K562 (cell line): Measurements from ENCODE around the gene PDE4D. TPM values are rescaled to one million over a fixed set of nuclear protein-coding genes. Genes with fewer than 3 reads are reported as not detected.

Experiments used
- ATAC-seq: fragments of 200-7000 bp; cut with Tn5 transposase; 3 replicates; pipeline ENCODE4 v1.9.1; 2020; ENCODE audit warnings: moderate library complexity
- BruUV-seq: library from RNA; stranded (reverse); fragments of 400-500 nt; replicated peaks from 2 replicates; lab custom pipeline; 2021; lab: Mats Ljungman, UMichigan
- CTCF ChIA-PET: fragments of 300-600 bp; formaldehyde crosslinking; extraction: SDS; loops from one replicate; lab custom pipeline; 2021; ENCODE audit warnings: low intra/inter-chr PET ratio; lab: Yijun Ruan, JAX
- POLR2A ChIA-PET: fragments of 300-600, 350-650 bp; sonication (Branson Sonifier 250); formaldehyde crosslinking; extraction: SDS; loops from one replicate; lab custom pipeline; 2021; ENCODE audit warnings: antibody characterized with exemption, inconsistent platforms; lab: Yijun Ruan, JAX
- DNase-seq, 4 experiments: peaks; one replicate each; pipeline versions ENCODE4 v3.0.0 to v3.0.0-alpha.2; 2011 to 2018; ENCODE audit warnings: low spot score in 3 of 4, mixed read lengths in 3 of 4; ENCODE audit errors: extremely low read depth in 1 of 4
- FAIRE-seq: peaks from 2 replicates; lab custom pipeline; 2011; peaks lifted over from hg19 to GRCh38; lab: Jason Lieb, UNC
- H2AFZ ChIP-seq: 2 replicates; pipeline ENCODE4 v1.6.0; 2011; ENCODE audit warnings: low read depth, low read length, control low read depth, inconsistent platforms
- H3K27ac ChIP-seq: fragments of 200-600 bp; 3 replicates; pipeline ENCODE4 v1.8.0; 2011; ENCODE audit warnings: low read depth, mild to moderate bottlenecking, control low read depth, inconsistent platforms, low read length, moderate library complexity, mixed read lengths; ENCODE audit errors: extremely low read depth
- H3K27me3 ChIP-seq, 2 experiments: fragments of 300-600 bp in 1 of 2; 2 replicates in 1 of 2; 3 replicates in 1 of 2; pipeline versions ENCODE4 v1.6.0 to v1.8.0; 2011; ENCODE audit warnings: inconsistent platforms in 2 of 2, low read length in 2 of 2, mild to moderate bottlenecking in 1 of 2, mixed read lengths in 1 of 2, moderate library complexity in 1 of 2; ENCODE audit not compliant: control insufficient read depth in 2 of 2, insufficient read depth in 2 of 2
- H3K36me3 ChIP-seq: fragments of 300-600 bp; 3 replicates; pipeline ENCODE4 v1.8.0; 2011; ENCODE audit warnings: mild to moderate bottlenecking, low read length, inconsistent platforms; ENCODE audit not compliant: control insufficient read depth, insufficient read depth
- H3K4me1 ChIP-seq, 2 experiments: fragments of 200-600 bp in 1 of 2; replicated peaks in 1 of 2; 2 replicates in 1 of 2; 3 replicates in 1 of 2; pipeline versions ENCODE4 v1.5.1 to v1.8.0; 2011; ENCODE audit warnings: inconsistent platforms in 2 of 2, low read length in 2 of 2, mild to moderate bottlenecking in 1 of 2, mixed read lengths in 1 of 2, moderate library complexity in 1 of 2; ENCODE audit not compliant: control insufficient read depth in 2 of 2, insufficient read depth in 2 of 2
- H3K4me2 ChIP-seq: 2 replicates; pipeline ENCODE4 v1.6.1; 2011; ENCODE audit warnings: low read length, control low read depth, inconsistent platforms, mixed read lengths; ENCODE audit not compliant: insufficient read depth
- H3K4me3 ChIP-seq: fragments of 200-600 bp; sonication (generic), shearing (Covaris generic); 2 replicates; pipeline ENCODE4 v1.5.1; 2016; ENCODE audit warnings: control low read depth, inconsistent platforms
- H3K79me2 ChIP-seq: fragments of 200-600 bp; 3 replicates; pipeline ENCODE4 v1.8.0; 2011; ENCODE audit warnings: low read length, inconsistent platforms; ENCODE audit not compliant: control insufficient read depth, insufficient read depth
- H3K9ac ChIP-seq, 2 experiments: 2 replicates each; pipeline versions ENCODE4 v1.6.0 to v1.6.1; 2011; ENCODE audit warnings: low read depth in 2 of 2, low read length in 2 of 2, control low read depth in 1 of 2, inconsistent platforms in 1 of 2, mild to moderate bottlenecking in 1 of 2, mixed read lengths in 1 of 2; ENCODE audit not compliant: insufficient read depth in 1 of 2
- H3K9me1 ChIP-seq: one replicate; pipeline ENCODE4 v1.6.0; 2011; ENCODE audit warnings: inconsistent platforms, mild to moderate bottlenecking, low read length, moderate library complexity; ENCODE audit not compliant: control insufficient read depth, insufficient read depth
- H3K9me3 ChIP-seq: replicated peaks from 2 replicates; pipeline ENCODE4 v1.5.1; 2011; ENCODE audit warnings: low read depth, low read length, inconsistent platforms; ENCODE audit not compliant: control insufficient read depth, insufficient read depth
- H4K20me1 ChIP-seq: replicated peaks from 2 replicates; pipeline ENCODE4 v1.6.1; 2011; ENCODE audit warnings: low read length, inconsistent platforms, mixed read lengths; ENCODE audit not compliant: control insufficient read depth, insufficient read depth
- ARHGAP35 ChIP-seq: fragments of 450-650 bp; IDR thresholded peaks from 2 replicates; pipeline ENCODE4 v1.6.1; 2018; ENCODE audit not compliant: partially characterized antibody
- ATF7 ChIP-seq: fragments of 450-650 bp; IDR thresholded peaks from 2 replicates; pipeline ENCODE4 v1.7.1; 2014; ENCODE audit warnings: mild to moderate bottlenecking, moderate library complexity
- FOXK1 ChIP-seq: sonication (generic); formaldehyde crosslinking; IDR thresholded peaks from 2 replicates; pipeline ENCODE4 v1.8.0; 2022; ENCODE audit warnings: missing genetic modification reagents, mild to moderate bottlenecking, borderline replicate concordance
- GABPB1 ChIP-seq: sonication (generic); formaldehyde crosslinking; IDR thresholded peaks from 2 replicates; pipeline ENCODE4 v1.8.0; 2022; ENCODE audit warnings: mild to moderate bottlenecking, missing genetic modification reagents
- HEY1 ChIP-seq: fragments of 250-450 bp; sonication (Bioruptor Pico); IDR thresholded peaks from 2 replicates; pipeline ENCODE4 v1.5.0; 2020; ENCODE audit warnings: mild to moderate bottlenecking, moderate library complexity, borderline replicate concordance
- RUNX1 ChIP-seq: sonication (generic); IDR thresholded peaks from 2 replicates; pipeline ENCODE4 v1.6.1; 2016; ENCODE audit warnings: antibody characterized with exemption, low read depth
- SIX5 ChIP-seq, 2 experiments: IDR thresholded peaks; 2 replicates each; pipeline ENCODE4 v1.6.1; 2011; ENCODE audit warnings: low read length in 2 of 2, borderline replicate concordance in 1 of 2, low read depth in 1 of 2, mild to moderate bottlenecking in 1 of 2, moderate library complexity in 1 of 2; ENCODE audit not compliant: insufficient read depth in 1 of 2
- SMAD1 ChIP-seq: fragments of 150-350 bp; IDR thresholded peaks from 2 replicates; pipeline ENCODE4 v1.6.1; 2014; ENCODE audit warnings: low read length, low read depth; ENCODE audit not compliant: partially characterized antibody
- SOX6 ChIP-seq: fragments of 450-650 bp; IDR thresholded peaks from 2 replicates; pipeline ENCODE4 v1.6.1; 2014; ENCODE audit warnings: mild to moderate bottlenecking
- ZNF146 ChIP-seq: IDR thresholded peaks from one replicate; pipeline ENCODE4 v1.6.1; 2018; ENCODE audit warnings: missing compliant biosample characterization; ENCODE audit not compliant: unreplicated experiment
- ZNF282 ChIP-seq: sonication (generic); formaldehyde crosslinking; IDR thresholded peaks from 2 replicates; pipeline ENCODE4 v1.8.1; 2023; ENCODE audit warnings: missing genetic modification reagents
- ZSCAN32 ChIP-seq: fragments of 450-650 bp; formaldehyde crosslinking; IDR thresholded peaks from 2 replicates; pipeline ENCODE4 v1.4.0; 2020; ENCODE audit warnings: mild to moderate bottlenecking, moderate library complexity
- WGBS: fragments of 100-300 bp; shearing (Covaris generic); methylation state at CpG from one replicate; pipeline ENCODE4 v1.1.6; 2016; ENCODE audit warnings: low coverage, mixed read lengths; ENCODE audit not compliant: insufficient coverage; ENCODE audit errors: missing lambda C conversion rate; 5-methylcytosine and 5-hydroxymethylcytosine counted together
- in situ Hi-C: fragments of 300-500 bp; cut with MboI; formaldehyde crosslinking; loops from 4 replicates; pipeline ENCODE4 v1.15.0; 2018; ENCODE audit warnings: inconsistent platforms, mixed read lengths
- intact Hi-C: fragments of 100-400 bp; cut with micrococcal nuclease; formaldehyde crosslinking; loops from 2 replicates; pipeline ENCODE4 v1.14.2; 2022
- polyA plus RNA-seq, 8 experiments: library from polyadenylated mRNA; depleted of rRNA in 4 of 8; stranded (reverse) in 5 of 8; unstranded in 3 of 8; fragments of >200 nt; fragmentation: Nextera tagmentation in 2 of 8; fragmentation: Illumina TruSeq in 1 of 8; extraction: Ambion mirVana in 2 of 8; extraction: Trizol in 1 of 8; gene quantifications; 2 replicates each; pipeline versions ENCODE4 v1.2.1 to v1.2.3, GENCODE V29; 2011 to 2014; ENCODE audit warnings: inconsistent platforms in 1 of 8, missing spikeins in 1 of 8
- total RNA-seq, 7 experiments: library from RNA; depleted of rRNA in 6 of 7; stranded (reverse); fragments of >200 nt in 6 of 7; fragmentation: Illumina TruSeq in 2 of 7; extraction: Trizol in 2 of 7; gene quantifications; 2 replicates each; pipeline versions ENCODE4 v1.2.1 to v1.2.3, GENCODE V29; 2011 to 2021; ENCODE audit warnings: low replicate concordance in 1 of 7
- TF ChIP-seq, protein P1 (sequence below): sonication (generic); formaldehyde crosslinking; IDR thresholded peaks from 2 replicates; pipeline ENCODE4 v1.8.0; 2023; ENCODE audit warnings: missing genetic modification reagents, mild to moderate bottlenecking, borderline replicate concordance

Gene PDE4D
- total and polyA plus RNA-seq, 9 of the 15 experiments (the other 6 are each of a cell fraction or from before 2014, with no cell fraction given) = 0.04 to 0.46 (median 0.13) TPM

DNA sequence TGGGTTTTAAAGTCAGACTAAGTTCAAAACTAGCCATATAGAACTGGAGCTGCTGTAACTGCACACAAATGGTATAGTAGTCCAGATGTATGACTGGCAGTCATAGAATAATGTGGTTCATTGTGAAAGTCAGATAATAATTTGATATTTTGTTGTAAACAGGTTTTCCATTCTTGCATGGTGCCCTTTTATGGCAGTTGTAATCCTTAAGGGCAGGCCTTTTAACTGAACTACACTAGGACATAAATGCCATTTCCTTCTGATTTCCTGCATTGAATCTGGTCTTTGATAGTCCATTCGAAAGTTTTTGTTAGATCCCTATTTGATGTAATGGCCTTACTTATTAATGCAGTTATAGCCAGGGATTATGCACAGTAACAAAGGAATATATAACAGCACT, 632.6 kb downstream of the PDE4D start:
- no peak for FAIRE-seq
- no peak for TF ChIP-seq ZNF282 (CRISPR knock-in tag)
- TF ChIP-seq ZNF146 (CRISPR knock-in tag) = no peak
- no peak for TF ChIP-seq RUNX1
- no peak for TF ChIP-seq SIX5 (IDR thresholded peaks at IDR 0.05; ENCODE audit: borderline replicate concordance in 1 of 2, insufficient read depth in 1 of 2, low read depth in 1 of 2, low read length in 2 of 2)
- intact Hi-C loops (no loop called here), in situ Hi-C loops (no loop called here)
- Histone ChIP-seq H3K9me3 (no peaks in the 10 kb centered on the region), H3K9ac (no peak overlapping the region), H3K4me2 (no peak overlapping the region), H3K4me3 (no peak overlapping the region), H3K4me1 (no peaks in the 10 kb centered on the region), H2AFZ (no peak overlapping the region), H3K9me1 (no peaks in the 10 kb centered on the region), H3K79me2 (no peaks in the 10 kb centered on the region), H3K36me3 (no peaks in the 10 kb centered on the region), H4K20me1 (no peaks in the 10 kb centered on the region), H3K27ac (no peak overlapping the region), H3K27me3 (no peaks in the 10 kb centered on the region)
- ChIA-PET CTCF (no interaction called here), POLR2A (no interaction called here)
- BruUV-seq = no TSS peak
- ATAC-seq = no peak
- no peak for DNase-seq
- WGBS = 0% methylated on average over 1 of the region's 1 CpG

DNA sequence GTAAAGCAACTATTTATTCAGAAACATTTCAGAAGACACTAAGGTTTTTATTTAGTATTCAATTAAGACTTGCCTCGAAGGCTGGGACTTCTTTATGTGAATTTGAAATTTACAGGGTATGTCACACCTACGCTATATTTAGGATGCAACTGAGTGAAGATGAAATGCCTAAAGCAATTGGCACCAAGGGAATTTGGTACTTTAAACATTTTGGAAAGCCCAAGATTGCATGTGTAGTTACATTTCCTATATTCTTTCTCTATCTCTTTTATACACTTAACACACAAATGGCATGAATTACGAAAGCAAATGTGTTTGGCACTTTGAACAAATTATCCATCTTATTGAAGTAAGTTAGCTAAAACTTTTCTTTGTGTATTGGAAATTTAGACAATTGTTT, 633.3 kb downstream of the PDE4D start:
- WGBS = 2% methylated on average over 3 of the region's 3 CpGs
- no TSS peak for BruUV-seq
- Histone ChIP-seq H3K4me1 (no peaks in the 10 kb centered on the region), H3K9me1 (no peaks in the 10 kb centered on the region), H4K20me1 (no peaks in the 10 kb centered on the region), H3K27me3 (no peaks in the 10 kb centered on the region), H3K4me3 (no peak overlapping the region), H3K4me2 (no peak overlapping the region), H3K9me3 (no peaks in the 10 kb centered on the region), H2AFZ (no peak overlapping the region), H3K79me2 (no peaks in the 10 kb centered on the region), H3K36me3 (no peaks in the 10 kb centered on the region), H3K9ac (no peak overlapping the region), H3K27ac (no peak overlapping the region)
- in situ Hi-C loops (no loop called here), intact Hi-C loops (no loop called here)
- CTCF ChIA-PET = interaction anchor here (0.8 kb wide), 1 partner anchor 373 kb away, joined by 4 read pairs; no protein-coding TSS in a partner anchor
- DNase-seq (no peak), FAIRE-seq (no peak), ATAC-seq (no peak)
- POLR2A ChIA-PET = no interaction called here
- TF ChIP-seq SOX6 = no peak
- no peak for TF ChIP-seq ZSCAN32
- TF ChIP-seq HEY1 (CRISPR knock-in tag) = no peak
- TF ChIP-seq GABPB1 (CRISPR knock-in tag) = no peak
- TF ChIP-seq FOXK1 = no peak
- TF ChIP-seq, protein P1, sequence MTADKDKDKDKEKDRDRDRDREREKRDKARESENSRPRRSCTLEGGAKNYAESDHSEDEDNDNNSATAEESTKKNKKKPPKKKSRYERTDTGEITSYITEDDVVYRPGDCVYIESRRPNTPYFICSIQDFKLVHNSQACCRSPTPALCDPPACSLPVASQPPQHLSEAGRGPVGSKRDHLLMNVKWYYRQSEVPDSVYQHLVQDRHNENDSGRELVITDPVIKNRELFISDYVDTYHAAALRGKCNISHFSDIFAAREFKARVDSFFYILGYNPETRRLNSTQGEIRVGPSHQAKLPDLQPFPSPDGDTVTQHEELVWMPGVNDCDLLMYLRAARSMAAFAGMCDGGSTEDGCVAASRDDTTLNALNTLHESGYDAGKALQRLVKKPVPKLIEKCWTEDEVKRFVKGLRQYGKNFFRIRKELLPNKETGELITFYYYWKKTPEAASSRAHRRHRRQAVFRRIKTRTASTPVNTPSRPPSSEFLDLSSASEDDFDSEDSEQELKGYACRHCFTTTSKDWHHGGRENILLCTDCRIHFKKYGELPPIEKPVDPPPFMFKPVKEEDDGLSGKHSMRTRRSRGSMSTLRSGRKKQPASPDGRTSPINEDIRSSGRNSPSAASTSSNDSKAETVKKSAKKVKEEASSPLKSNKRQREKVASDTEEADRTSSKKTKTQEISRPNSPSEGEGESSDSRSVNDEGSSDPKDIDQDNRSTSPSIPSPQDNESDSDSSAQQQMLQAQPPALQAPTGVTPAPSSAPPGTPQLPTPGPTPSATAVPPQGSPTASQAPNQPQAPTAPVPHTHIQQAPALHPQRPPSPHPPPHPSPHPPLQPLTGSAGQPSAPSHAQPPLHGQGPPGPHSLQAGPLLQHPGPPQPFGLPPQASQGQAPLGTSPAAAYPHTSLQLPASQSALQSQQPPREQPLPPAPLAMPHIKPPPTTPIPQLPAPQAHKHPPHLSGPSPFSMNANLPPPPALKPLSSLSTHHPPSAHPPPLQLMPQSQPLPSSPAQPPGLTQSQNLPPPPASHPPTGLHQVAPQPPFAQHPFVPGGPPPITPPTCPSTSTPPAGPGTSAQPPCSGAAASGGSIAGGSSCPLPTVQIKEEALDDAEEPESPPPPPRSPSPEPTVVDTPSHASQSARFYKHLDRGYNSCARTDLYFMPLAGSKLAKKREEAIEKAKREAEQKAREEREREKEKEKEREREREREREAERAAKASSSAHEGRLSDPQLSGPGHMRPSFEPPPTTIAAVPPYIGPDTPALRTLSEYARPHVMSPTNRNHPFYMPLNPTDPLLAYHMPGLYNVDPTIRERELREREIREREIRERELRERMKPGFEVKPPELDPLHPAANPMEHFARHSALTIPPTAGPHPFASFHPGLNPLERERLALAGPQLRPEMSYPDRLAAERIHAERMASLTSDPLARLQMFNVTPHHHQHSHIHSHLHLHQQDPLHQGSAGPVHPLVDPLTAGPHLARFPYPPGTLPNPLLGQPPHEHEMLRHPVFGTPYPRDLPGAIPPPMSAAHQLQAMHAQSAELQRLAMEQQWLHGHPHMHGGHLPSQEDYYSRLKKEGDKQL (CRISPR knock-in tag) = no peak
- TF ChIP-seq ARHGAP35 = no peak
- no peak for TF ChIP-seq SMAD1
- no peak for TF ChIP-seq ATF7
